ENCODE measurements around the gene VDAC1.

The VDAC1 gene

GRCh38 chr5:134008266-134008749, 3.5 kb upstream of the VDAC1 start:
- DNase-seq (ENCODE audit: extremely low read depth, low read depth) = no peak
- no peak for TF ChIP-seq CTCF (IDR thresholded peaks at IDR 0.05; ENCODE audit: low read depth, low read length, missing control alignments)
- no peak overlapping the region for H3K4me3 ChIP-seq (replicated peaks; ENCODE audit: low read depth, low read length)

GRCh38 chr5:134007581-134008265, 2.9 kb upstream of the VDAC1 start:
- H3K4me3 ChIP-seq (replicated peaks; ENCODE audit: low read depth, low read length) = no peak overlapping the region
- no peak for TF ChIP-seq CTCF (IDR thresholded peaks at IDR 0.05; ENCODE audit: low read depth, low read length, missing control alignments)
- no peak for DNase-seq (ENCODE audit: extremely low read depth, low read depth)

DNA sequence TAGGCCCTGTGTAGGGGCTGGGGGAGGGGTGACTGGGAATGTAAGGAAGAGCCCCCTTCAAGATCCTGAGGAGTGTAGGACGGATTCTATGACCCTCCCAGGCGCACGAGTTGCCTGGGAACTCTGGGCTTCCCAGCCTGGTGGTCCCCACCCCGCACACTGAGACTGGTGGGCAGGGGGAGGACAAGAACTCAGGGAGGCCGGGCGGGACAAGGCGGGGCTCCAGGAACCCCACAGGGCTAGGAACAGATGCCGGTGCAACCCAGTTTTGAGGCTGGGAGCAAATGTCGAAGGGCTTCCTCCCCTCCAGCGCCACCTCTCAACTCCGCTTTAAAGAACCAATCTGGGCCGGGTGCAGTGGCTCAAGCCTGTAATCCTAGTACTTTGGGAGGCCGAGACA, 1.3 kb upstream of the VDAC1 start:
- peak overlapping the region; percentile 56 for H3K4me3 ChIP-seq (replicated peaks; ENCODE audit: low read depth, low read length)
- DNase-seq (ENCODE audit: extremely low read depth, low read depth) = no peak
- no peak for TF ChIP-seq CTCF (IDR thresholded peaks at IDR 0.05; ENCODE audit: low read depth, low read length, missing control alignments)

DNA sequence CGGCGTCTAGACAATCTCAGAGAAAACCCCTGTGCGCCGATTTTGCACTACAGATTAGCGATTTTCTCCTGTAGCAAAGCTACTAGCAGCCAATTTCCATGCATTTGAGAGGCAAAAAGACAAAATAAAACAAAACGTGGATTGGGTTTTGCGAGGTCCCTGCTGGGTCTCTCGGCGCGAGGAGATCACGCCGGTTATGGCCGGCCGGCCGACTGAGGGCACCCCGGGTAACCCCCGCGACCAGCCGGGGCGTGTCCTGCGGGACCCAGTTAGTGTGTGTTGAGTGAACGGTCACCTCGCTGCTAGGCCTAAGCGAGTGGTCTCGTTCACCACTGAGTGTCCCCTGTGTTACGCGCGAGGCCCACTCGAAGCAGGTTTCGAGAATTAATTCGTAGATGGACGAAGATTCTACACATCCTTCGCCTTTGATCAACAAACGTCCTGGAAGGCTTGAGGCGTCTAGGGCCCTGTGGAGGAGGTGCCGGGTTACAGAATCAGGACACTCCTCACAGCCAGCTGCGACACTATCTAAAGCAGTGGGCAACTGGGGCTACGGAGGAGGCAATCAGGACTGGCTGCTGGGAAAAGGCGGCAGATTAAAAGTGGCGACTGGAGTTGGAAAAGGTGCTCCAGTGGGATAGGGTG, 764 bp upstream of the VDAC1 start:
- no peak for TF ChIP-seq CTCF (IDR thresholded peaks at IDR 0.05; ENCODE audit: low read depth, low read length, missing control alignments)
- H3K4me3 ChIP-seq (replicated peaks; ENCODE audit: low read depth, low read length) = peak overlapping the region; percentile 56
- no peak for DNase-seq (ENCODE audit: extremely low read depth, low read depth)

GRCh38 chr5:134003817-134004625, 754 bp downstream of the VDAC1 start:
- TF ChIP-seq CTCF (IDR thresholded peaks at IDR 0.05; ENCODE audit: low read depth, low read length, missing control alignments) = no peak
- peak overlapping the region; percentile 56 for H3K4me3 ChIP-seq (replicated peaks; ENCODE audit: low read depth, low read length)
- DNase-seq (ENCODE audit: extremely low read depth, low read depth) = no peak

DNA sequence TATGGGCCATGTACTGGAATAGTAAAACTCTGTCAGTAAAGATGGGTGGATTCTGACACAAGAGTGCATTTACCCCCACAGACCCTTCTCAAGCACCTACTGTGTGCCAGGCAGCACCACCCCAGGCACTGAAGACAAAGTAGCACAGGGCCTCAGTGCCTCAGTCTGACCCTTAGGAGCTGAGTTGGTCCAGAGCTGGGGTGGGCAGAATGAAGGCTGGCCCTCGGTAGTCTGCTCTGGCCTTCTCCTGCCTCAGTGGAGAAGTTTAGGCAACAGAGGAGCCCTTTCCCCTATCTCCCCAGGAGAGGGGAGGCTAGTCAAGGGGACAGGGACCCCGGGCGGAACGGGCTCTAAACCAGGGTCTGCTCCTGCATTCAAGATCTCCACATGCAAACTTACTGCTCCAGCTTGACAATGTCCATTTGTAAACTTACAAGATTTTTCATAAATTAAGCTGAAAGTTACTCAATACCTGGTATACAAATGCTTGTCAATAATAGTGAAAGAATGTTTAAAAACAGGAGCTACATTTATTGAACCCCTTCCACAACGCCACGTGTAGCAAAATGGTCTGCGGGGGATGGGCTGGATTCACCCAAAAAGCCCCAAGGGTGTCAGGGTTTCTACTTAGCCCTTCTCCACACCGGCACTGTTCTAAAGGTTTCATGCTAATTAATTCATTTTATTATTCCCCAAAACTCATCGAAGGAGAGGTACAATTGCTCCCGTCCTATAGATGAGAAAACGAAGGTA, 1.5 kb downstream of the VDAC1 start:
- peak overlapping the region; percentile 56 for H3K4me3 ChIP-seq (replicated peaks; ENCODE audit: low read depth, low read length)
- TF ChIP-seq CTCF (IDR thresholded peaks at IDR 0.05; ENCODE audit: low read depth, low read length, missing control alignments) = no peak
- DNase-seq (ENCODE audit: extremely low read depth, low read depth) = no peak
